Measurements from ENCODE around the gene RARS2. TPM values are rescaled to one million over a fixed set of nuclear protein-coding genes. Genes with fewer than 3 reads are reported as not detected.
"Not testable (repeated sequence)": the region's sequence is repeated elsewhere in the genome, so short reads cannot be mapped to it uniquely, and the experiment has no call there.

Gene RARS2
- polyA plus RNA-seq, 4 donors = 23.0 to 102 (median 25.9) TPM

GRCh38 chr6:87518453-87518852 is 71.3 kb downstream of the RARS2 start:
- 88 to 91% (median 91%) methylated on average over 8 of the region's 8 CpGs for WGBS, 3 donors
- H3K4me1 ChIP-seq (ENCODE audit: control insufficient read depth in 3 of 3, insufficient read depth in 2 of 3, low read depth in 1 of 3, low read length in 2 of 3) = no peaks in the 10 kb centered on the region
- no peak for DNase-seq
- no peaks in the 10 kb centered on the region for H3K9me3 ChIP-seq (ENCODE audit: control insufficient read depth in 2 of 2, insufficient read depth in 1 of 2, low read depth in 1 of 2, low read length in 1 of 2)
- FAIRE-seq = no peak
- no peak overlapping the region for H3K4me3 ChIP-seq (ENCODE audit: low read depth in 1 of 3, low read length in 3 of 3)
- no peak overlapping the region for H3K27ac ChIP-seq (ENCODE audit: low read depth in 1 of 3, low read length in 2 of 3)
- peaks cover 9 to 24% (median 22%) of the 10 kb centered on the region in 3 donors for H3K36me3 ChIP-seq (ENCODE audit: control insufficient read depth in 3 of 3, insufficient read depth in 2 of 3, low read depth in 1 of 3, low read length in 3 of 3)
- no peaks in the 10 kb centered on the region for H3K27me3 ChIP-seq (ENCODE audit: control insufficient read depth in 3 of 3, insufficient read depth in 3 of 3, low read length in 3 of 3)

- no peaks in the 10 kb centered on the region for H3K4me1 ChIP-seq (ENCODE audit: control insufficient read depth in 3 of 3, insufficient read depth in 2 of 3, low read depth in 1 of 3, low read length in 2 of 3)
- no peak overlapping the region for H3K4me3 ChIP-seq (ENCODE audit: low read depth in 1 of 3, low read length in 3 of 3)
- no peak overlapping the region for H3K27ac ChIP-seq (ENCODE audit: low read depth in 1 of 3, low read length in 2 of 3)
- no peaks in the 10 kb centered on the region for H3K27me3 ChIP-seq (ENCODE audit: control insufficient read depth in 3 of 3, insufficient read depth in 3 of 3, low read length in 3 of 3)
- DNase-seq (no peak), FAIRE-seq (no peak)
- 49 to 52% (median 49%) methylated on average over 2 of the region's 2 CpGs for WGBS, 3 donors
- peaks cover 11 to 27% (median 20%) of the 10 kb centered on the region in 3 donors for H3K36me3 ChIP-seq (ENCODE audit: control insufficient read depth in 3 of 3, insufficient read depth in 2 of 3, low read depth in 1 of 3, low read length in 3 of 3)
- no peaks in the 10 kb centered on the region for H3K9me3 ChIP-seq (ENCODE audit: control insufficient read depth in 2 of 2, insufficient read depth in 1 of 2, low read depth in 1 of 2, low read length in 1 of 2)
Observed at GRCh38 chr6:87514831-87515230, 75.0 kb downstream of the RARS2 start.

DNA sequence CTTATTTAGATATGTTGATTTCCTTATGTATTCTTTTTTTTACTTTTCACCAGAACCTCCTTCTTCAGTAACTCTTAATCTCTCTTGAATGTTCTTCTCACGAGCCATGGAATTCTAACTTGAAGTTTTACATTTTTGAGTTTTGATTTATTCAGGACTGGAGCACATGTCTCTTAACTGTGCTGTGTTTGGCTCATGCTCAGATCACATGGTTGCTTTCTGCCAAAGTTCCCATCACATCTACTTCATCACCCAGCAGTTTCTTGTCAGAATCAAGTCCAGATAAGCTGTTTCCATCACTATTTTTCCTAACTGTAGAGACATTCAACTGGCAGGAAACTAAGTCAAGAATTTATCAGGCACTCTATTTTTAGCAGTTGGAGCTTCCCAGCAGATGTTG is 85.3 kb downstream of the RARS2 start:
- 75 to 100% (median 94%) methylated on average over 1 of the region's 1 CpG for WGBS, 3 donors
- Histone ChIP-seq H3K4me3 (ENCODE audit: low read depth in 1 of 3, low read length in 3 of 3) (no peak overlapping the region), H3K27me3 (ENCODE audit: control insufficient read depth in 3 of 3, insufficient read depth in 3 of 3, low read length in 3 of 3) (no peaks in the 10 kb centered on the region), H3K4me1 (ENCODE audit: control insufficient read depth in 3 of 3, insufficient read depth in 2 of 3, low read depth in 1 of 3, low read length in 2 of 3) (no peaks in the 10 kb centered on the region), H3K36me3 (ENCODE audit: control insufficient read depth in 3 of 3, insufficient read depth in 2 of 3, low read depth in 1 of 3, low read length in 3 of 3) (peaks cover 0 to 11% (median 10%) of the 10 kb centered on the region in 3 donors), H3K9me3 (ENCODE audit: control insufficient read depth in 2 of 2, insufficient read depth in 1 of 2, low read depth in 1 of 2, low read length in 1 of 2) (no peaks in the 10 kb centered on the region), H3K27ac (ENCODE audit: low read depth in 1 of 3, low read length in 2 of 3) (no peak overlapping the region)
- DNase-seq (no peak), FAIRE-seq (no peak)

GRCh38 chr6:87501809-87502572 is 87.8 kb downstream of the RARS2 start:
- FAIRE-seq (no peak), DNase-seq (no peak)
- H3K9me3 ChIP-seq (ENCODE audit: control insufficient read depth in 2 of 2, insufficient read depth in 1 of 2, low read depth in 1 of 2, low read length in 1 of 2) = no peaks in the 10 kb centered on the region
- no peak overlapping the region for H3K4me3 ChIP-seq (ENCODE audit: low read depth in 1 of 3, low read length in 3 of 3)
- H3K4me1 ChIP-seq (ENCODE audit: control insufficient read depth in 3 of 3, insufficient read depth in 2 of 3, low read depth in 1 of 3, low read length in 2 of 3) = no peaks in the 10 kb centered on the region
- WGBS, 3 donors = 91 to 95% (median 94%) methylated on average over 6 of the region's 6 CpGs
- peaks cover 0 to 11% (median 10%) of the 10 kb centered on the region in 3 donors for H3K36me3 ChIP-seq (ENCODE audit: control insufficient read depth in 3 of 3, insufficient read depth in 2 of 3, low read depth in 1 of 3, low read length in 3 of 3)
- no peaks in the 10 kb centered on the region for H3K27me3 ChIP-seq (ENCODE audit: control insufficient read depth in 3 of 3, insufficient read depth in 3 of 3, low read length in 3 of 3)
- H3K27ac ChIP-seq (ENCODE audit: low read depth in 1 of 3, low read length in 2 of 3) = no peak overlapping the region

GRCh38 chr6:87498048-87498447 is 91.7 kb downstream of the RARS2 start:
- Histone ChIP-seq H3K27ac (ENCODE audit: low read depth in 1 of 3, low read length in 2 of 3) (no peak overlapping the region), H3K4me1 (ENCODE audit: control insufficient read depth in 3 of 3, insufficient read depth in 2 of 3, low read depth in 1 of 3, low read length in 2 of 3) (no peaks in the 10 kb centered on the region), H3K4me3 (ENCODE audit: low read depth in 1 of 3, low read length in 3 of 3) (no peak overlapping the region), H3K27me3 (ENCODE audit: control insufficient read depth in 3 of 3, insufficient read depth in 3 of 3, low read length in 3 of 3) (no peaks in the 10 kb centered on the region), H3K36me3 (ENCODE audit: control insufficient read depth in 3 of 3, insufficient read depth in 2 of 3, low read depth in 1 of 3, low read length in 3 of 3) (peaks cover 0 to 11% (median 3%) of the 10 kb centered on the region in 3 donors), H3K9me3 (ENCODE audit: control insufficient read depth in 2 of 2, insufficient read depth in 1 of 2, low read depth in 1 of 2, low read length in 1 of 2) (no peaks in the 10 kb centered on the region)
- FAIRE-seq (no peak), DNase-seq (no peak)

DNA sequence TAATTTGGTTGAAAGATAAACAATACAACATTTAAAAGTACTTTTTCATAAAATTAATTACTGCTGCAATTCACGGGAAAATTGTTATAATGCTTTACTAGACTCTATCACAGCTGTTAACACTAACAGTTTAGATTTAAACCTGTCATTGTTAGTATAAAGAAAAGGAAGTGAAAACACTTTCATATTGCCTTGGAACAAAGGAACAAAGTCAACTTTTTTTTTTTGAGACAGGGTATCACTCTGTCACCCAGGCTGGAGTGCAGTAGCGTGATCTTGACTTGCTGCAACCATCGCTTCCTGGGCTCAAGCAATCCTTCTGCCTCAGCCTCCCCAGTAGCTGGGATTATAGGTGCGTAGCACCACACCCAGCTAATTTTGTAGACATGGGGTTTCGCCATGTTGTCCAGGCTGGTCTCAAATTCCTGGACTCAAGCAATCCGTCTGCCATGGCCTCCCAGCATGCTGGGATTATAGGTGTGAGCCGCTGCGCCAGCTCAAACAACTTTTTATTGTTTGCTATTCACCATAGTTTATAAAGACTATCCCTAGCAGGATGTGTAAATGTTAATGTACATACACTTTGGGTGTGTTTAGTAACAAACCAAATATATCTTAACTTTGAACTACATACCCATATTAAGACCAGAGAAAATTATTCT is 94.9 kb downstream of the RARS2 start:
- Histone ChIP-seq H3K9me3 (ENCODE audit: control insufficient read depth in 2 of 2, insufficient read depth in 1 of 2, low read depth in 1 of 2, low read length in 1 of 2) (no peaks in the 10 kb centered on the region), H3K27ac (ENCODE audit: low read depth in 1 of 3, low read length in 2 of 3) (no peak overlapping the region), H3K27me3 (ENCODE audit: control insufficient read depth in 3 of 3, insufficient read depth in 3 of 3, low read length in 3 of 3) (no peaks in the 10 kb centered on the region), H3K36me3 (ENCODE audit: control insufficient read depth in 3 of 3, insufficient read depth in 2 of 3, low read depth in 1 of 3, low read length in 3 of 3) (peaks cover 2 to 10% (median 2%) of the 10 kb centered on the region in 3 donors), H3K4me1 (ENCODE audit: control insufficient read depth in 3 of 3, insufficient read depth in 2 of 3, low read depth in 1 of 3, low read length in 2 of 3) (no peaks in the 10 kb centered on the region), H3K4me3 (ENCODE audit: low read depth in 1 of 3, low read length in 3 of 3) (no peak overlapping the region)
- 91 to 93% (median 92%) methylated on average over 8 of the region's 8 CpGs for WGBS, 3 donors
- DNase-seq = no peak
- no peak for FAIRE-seq

GRCh38 chr6:87489326-87489725 is 100.5 kb downstream of the RARS2 start:
- not testable (repeated sequence) for H3K27ac ChIP-seq (ENCODE audit: low read depth in 1 of 3, low read length in 2 of 3); H3K9me3 ChIP-seq (ENCODE audit: control insufficient read depth in 2 of 2, insufficient read depth in 1 of 2, low read depth in 1 of 2, low read length in 1 of 2); H3K4me1 ChIP-seq (ENCODE audit: control insufficient read depth in 3 of 3, insufficient read depth in 2 of 3, low read depth in 1 of 3, low read length in 2 of 3); DNase-seq; H3K36me3 ChIP-seq (ENCODE audit: control insufficient read depth in 3 of 3, insufficient read depth in 2 of 3, low read depth in 1 of 3, low read length in 3 of 3); H3K4me3 ChIP-seq (ENCODE audit: low read depth in 1 of 3, low read length in 3 of 3); FAIRE-seq; H3K27me3 ChIP-seq (ENCODE audit: control insufficient read depth in 3 of 3, insufficient read depth in 3 of 3, low read length in 3 of 3)
- WGBS, 3 donors = 85 to 94% (median 94%) methylated on average over 8 of the region's 8 CpGs

- H3K27ac ChIP-seq (ENCODE audit: low read depth in 1 of 3, low read length in 2 of 3) = no peak overlapping the region
- peaks cover 2 to 17% (median 3%) of the 10 kb centered on the region in 3 donors for H3K36me3 ChIP-seq (ENCODE audit: control insufficient read depth in 3 of 3, insufficient read depth in 2 of 3, low read depth in 1 of 3, low read length in 3 of 3)
- peaks cover 1 to 13% of the 10 kb centered on the region in 2 donors for H3K9me3 ChIP-seq (ENCODE audit: control insufficient read depth in 2 of 2, insufficient read depth in 1 of 2, low read depth in 1 of 2, low read length in 1 of 2)
- no peak for DNase-seq
- WGBS, 3 donors = 85 to 97% (median 96%) methylated on average over 4 of the region's 4 CpGs
- H3K4me1 ChIP-seq (ENCODE audit: control insufficient read depth in 3 of 3, insufficient read depth in 2 of 3, low read depth in 1 of 3, low read length in 2 of 3) = no peaks in the 10 kb centered on the region
- no peak for FAIRE-seq
- H3K27me3 ChIP-seq (ENCODE audit: control insufficient read depth in 3 of 3, insufficient read depth in 3 of 3, low read length in 3 of 3) = no peaks in the 10 kb centered on the region
- H3K4me3 ChIP-seq (ENCODE audit: low read depth in 1 of 3, low read length in 3 of 3) = no peak overlapping the region
Observed at GRCh38 chr6:87487555-87487954, 102.2 kb downstream of the RARS2 start.
